Keratinocyte (primary cell): ENCODE results near the gene RAB11A. TPM values are rescaled to one million over a fixed set of nuclear protein-coding genes. Genes with fewer than 3 reads are reported as not detected.

Source experiments
- DNase-seq: peaks from one replicate; pipeline ENCODE4 v3.0.0-alpha.2; 2011; ENCODE audit warnings: low read depth, missing footprints, low spot score
- FAIRE-seq: peaks from 2 replicates; lab custom pipeline; 2011; peaks lifted over from hg19 to GRCh38; lab: Jason Lieb, UNC
- H2AFZ ChIP-seq: 2 replicates; pipeline ENCODE4 v1.6.0; 2012; ENCODE audit warnings: low read length, control low read depth, inconsistent platforms; ENCODE audit not compliant: control insufficient read depth
- H3K27ac ChIP-seq: 2 replicates; pipeline ENCODE4 v1.5.1; 2011; ENCODE audit warnings: low read length; ENCODE audit not compliant: control insufficient read depth, insufficient read depth
- H3K27me3 ChIP-seq: 3 replicates; pipeline ENCODE4 v1.6.0; 2011; ENCODE audit warnings: low read length; ENCODE audit not compliant: control insufficient read depth, insufficient read depth; ENCODE audit errors: extremely low read depth
- H3K36me3 ChIP-seq, 2 experiments: 2 replicates in 1 of 2; 3 replicates in 1 of 2; pipeline ENCODE4 v1.5.1; 2011; ENCODE audit warnings: low read length in 2 of 2, mild to moderate bottlenecking in 1 of 2; ENCODE audit not compliant: control insufficient read depth in 2 of 2, insufficient read depth in 2 of 2; ENCODE audit errors: extremely low read depth in 1 of 2
- H3K4me1 ChIP-seq: 3 replicates; pipeline ENCODE4 v1.5.1; 2011; ENCODE audit warnings: low read length; ENCODE audit not compliant: control insufficient read depth, insufficient read depth; ENCODE audit errors: extremely low read depth
- H3K4me2 ChIP-seq: 3 replicates; pipeline ENCODE4 v1.6.0; 2011; ENCODE audit warnings: low read depth, low read length; ENCODE audit not compliant: control insufficient read depth, insufficient read depth; ENCODE audit errors: extremely low read depth
- H3K4me3 ChIP-seq, 3 experiments: fragments of 200-600 bp in 1 of 3; sonication (generic) in 1 of 3; 2 replicates in 2 of 3; 3 replicates in 1 of 3; pipeline ENCODE4 v1.5.1; 2011 to 2016; ENCODE audit warnings: low read length in 3 of 3, mild to moderate bottlenecking in 3 of 3, control low read depth in 2 of 3, inconsistent platforms in 1 of 3, low read depth in 1 of 3, mixed read lengths in 1 of 3, mixed run types in 1 of 3, moderate library complexity in 1 of 3; ENCODE audit not compliant: control insufficient read depth in 2 of 3, insufficient read depth in 2 of 3; ENCODE audit errors: extremely low read depth in 1 of 3
- H3K79me2 ChIP-seq: 2 replicates; pipeline ENCODE4 v1.6.0; 2012; ENCODE audit warnings: low read length; ENCODE audit not compliant: control insufficient read depth, insufficient read depth
- H3K9ac ChIP-seq: 3 replicates; pipeline ENCODE4 v1.6.0; 2011; ENCODE audit warnings: low read length; ENCODE audit not compliant: control insufficient read depth, insufficient read depth; ENCODE audit errors: extremely low read depth
- H3K9me1 ChIP-seq: 3 replicates; pipeline ENCODE4 v1.6.0; 2011; ENCODE audit warnings: low read length; ENCODE audit not compliant: control insufficient read depth, insufficient read depth; ENCODE audit errors: extremely low read depth
- H3K9me3 ChIP-seq: 2 replicates; pipeline ENCODE4 v1.5.1; 2012; ENCODE audit warnings: low read depth, low read length; ENCODE audit not compliant: control insufficient read depth
- H4K20me1 ChIP-seq: 3 replicates; pipeline ENCODE4 v1.6.0; 2011; ENCODE audit warnings: low read length; ENCODE audit not compliant: control insufficient read depth, insufficient read depth; ENCODE audit errors: extremely low read depth
- CTCF ChIP-seq, 3 experiments: IDR thresholded peaks in 1 of 3; conservative IDR thresholded peaks in 1 of 3; optimal IDR thresholded peaks in 1 of 3; 2 replicates in 2 of 3; 3 replicates in 1 of 3; pipeline versions ENCODE3 to v1.5.1; 2011; ENCODE audit warnings: low read length in 3 of 3, mild to moderate bottlenecking in 3 of 3, moderate library complexity in 2 of 3, control low read depth in 1 of 3, inconsistent platforms in 1 of 3; ENCODE audit not compliant: insufficient read depth in 2 of 3; ENCODE audit errors: extremely low read depth in 1 of 3
- EZH2 ChIP-seq: IDR thresholded peaks from one replicate; pipeline ENCODE4 v1.6.1; 2012; ENCODE audit warnings: inconsistent platforms, mild to moderate bottlenecking, low read length, moderate library complexity
- dilution Hi-C: fragments of 300-500 bp; cut with MboI; formaldehyde crosslinking; loops from one replicate; pipeline ENCODE4 v1.7.0; 2020; ENCODE audit warnings: low sequenced_read_pairs; ENCODE audit not compliant: extremely low pct_ligation_motif_present
- polyA plus RNA-seq, 5 experiments: library from polyadenylated mRNA; depleted of rRNA in 3 of 5; stranded (reverse) in 3 of 5; stranded (forward) in 1 of 5; unstranded in 1 of 5; fragments of >200 nt; gene quantifications; 1 replicate in 1 of 5; 2 replicates in 3 of 5; 3 replicates in 1 of 5; pipeline versions ENCODE4 v1.2.1 to v1.2.3, GENCODE V29; 2011 to 2012; ENCODE audit warnings: missing spikeins in 2 of 5, low read depth in 1 of 5, low replicate concordance in 1 of 5

Gene RAB11A
- polyA plus RNA-seq, 1 donor (not counting 4 experiments of a cell fraction or from before 2014, with no cell fraction given), result 537 TPM

- H4K20me1 ChIP-seq, result peaks cover 3% of the 10 kb centered on the region
- H3K27me3 ChIP-seq, result no peaks in the 10 kb centered on the region
- FAIRE-seq, result no peak
These were observed 40.5 kb downstream of the RAB11A start for GRCh38 chr15:65909831-65910230.

GRCh38 chr15:65910341-65910740 lies 41.0 kb downstream of the RAB11A start:
- H4K20me1 ChIP-seq, result peaks cover 3% of the 10 kb centered on the region
- H3K4me3 ChIP-seq, result no peak overlapping the region
- H3K79me2 ChIP-seq, result no peaks in the 10 kb centered on the region
- peaks cover 2% of the 10 kb centered on the region for H3K9me1 ChIP-seq
- H3K9ac ChIP-seq, result no peak overlapping the region
- peaks cover 30% of the 10 kb centered on the region in 2 experiments for H3K36me3 ChIP-seq
- H3K27me3 ChIP-seq, result no peaks in the 10 kb centered on the region
- FAIRE-seq (no peak), DNase-seq (no peak)
- no peak overlapping the region for H2AFZ ChIP-seq
- TF ChIP-seq CTCF (optimal IDR thresholded peaks at IDR 0.05 in 1 of 3, IDR thresholded peaks at IDR 0.05 in 1 of 3, conservative IDR thresholded peaks at IDR 0.05 in 1 of 3; ENCODE audit: extremely low read depth in 1 of 3, insufficient read depth in 2 of 3, low read length in 3 of 3), result no peak
- no peak for TF ChIP-seq EZH2
- H3K9me3 ChIP-seq, result no peaks in the 10 kb centered on the region
- H3K4me2 ChIP-seq, result no peak overlapping the region
- H3K27ac ChIP-seq, result no peak overlapping the region
- peaks cover 12% of the 10 kb centered on the region for H3K4me1 ChIP-seq
- dilution Hi-C loops, result no loop called here

More at GRCh38 chr15:65909831-65910230, 40.5 kb downstream of the RAB11A start:
- Histone ChIP-seq H3K27ac (no peak overlapping the region), H3K36me3 (peaks cover 32 to 33% of the 10 kb centered on the region in 2 experiments), H3K4me1 (peaks cover 12% of the 10 kb centered on the region), H3K4me3 (no peak overlapping the region), H3K9me1 (peaks cover 2% of the 10 kb centered on the region), H3K9me3 (no peaks in the 10 kb centered on the region), H3K79me2 (no peaks in the 10 kb centered on the region), H3K9ac (no peak overlapping the region), H2AFZ (no peak overlapping the region), H3K4me2 (no peak overlapping the region)
- DNase-seq, result no peak
- dilution Hi-C loops, result no loop called here
- TF ChIP-seq CTCF (optimal IDR thresholded peaks at IDR 0.05 in 1 of 3, IDR thresholded peaks at IDR 0.05 in 1 of 3, conservative IDR thresholded peaks at IDR 0.05 in 1 of 3; ENCODE audit: extremely low read depth in 1 of 3, insufficient read depth in 2 of 3, low read length in 3 of 3) (no peak), EZH2 (no peak)
